Transverse colon (tissue), 4 donors: ENCODE results near the gene LMF1.

Experiments used
- CTCF ChIP-seq, 5 experiments: fragments of 200-600 bp in 3 of 5; fragments of 450-650 bp in 2 of 5; sonication (generic) in 3 of 5; IDR thresholded peaks; 1 replicate in 2 of 5; 2 replicates in 3 of 5; pipeline ENCODE4 v1.5.1; 2016 to 2017; ENCODE audit warnings: antibody characterized with exemption in 5 of 5, inconsistent platforms in 3 of 5, mild to moderate bottlenecking in 2 of 5, moderate library complexity in 1 of 5
- EP300 ChIP-seq: sonication (generic); formaldehyde crosslinking; IDR thresholded peaks from one replicate; pipeline ENCODE4 v1.6.1; 2017; ENCODE audit warnings: antibody characterized with exemption, low read depth
- POLR2A ChIP-seq: fragments of 450-650 bp; IDR thresholded peaks from one replicate; pipeline ENCODE4 v1.6.1; 2016; ENCODE audit warnings: antibody characterized with exemption, mild to moderate bottlenecking, moderate library complexity
- POLR2AphosphoS5 ChIP-seq, 3 donors: sonication (generic); formaldehyde crosslinking; IDR thresholded peaks; one replicate each; pipeline ENCODE4 v1.6.1; 2016; ENCODE audit warnings: antibody characterized with exemption in 3 of 3

GRCh38 chr16:986925-987582 is 16.3 kb upstream of the LMF1 start:
- TF ChIP-seq POLR2A (no peak), CTCF (IDR thresholded peaks at IDR 0.05) (no peak), POLR2AphosphoS5 (IDR thresholded peaks at IDR 0.05) (no peak), EP300 (no peak)
